HG03108 (cell line): ENCODE data around the gene MAN2A1.
"Not testable (repeated sequence)": the region's sequence is repeated elsewhere in the genome, so short reads cannot be mapped to it uniquely, and the experiment has no call there.

Experiments
- ATAC-seq: cut with Tn5 transposase; IDR thresholded peaks from one replicate; pipeline ENCODE4 v1.9.1; 2021; ENCODE audit warnings: moderate library complexity; ENCODE audit not compliant: unreplicated experiment

Gene MAN2A1

GRCh38 chr5:109857405-109858031 lies 167.8 kb downstream of the MAN2A1 start:
- no peak for ATAC-seq

GRCh38 chr5:109859537-109859936 lies 169.8 kb downstream of the MAN2A1 start:
- ATAC-seq: no peak

GRCh38 chr5:109862301-109862700 lies 172.6 kb downstream of the MAN2A1 start:
- no peak for ATAC-seq

DNA sequence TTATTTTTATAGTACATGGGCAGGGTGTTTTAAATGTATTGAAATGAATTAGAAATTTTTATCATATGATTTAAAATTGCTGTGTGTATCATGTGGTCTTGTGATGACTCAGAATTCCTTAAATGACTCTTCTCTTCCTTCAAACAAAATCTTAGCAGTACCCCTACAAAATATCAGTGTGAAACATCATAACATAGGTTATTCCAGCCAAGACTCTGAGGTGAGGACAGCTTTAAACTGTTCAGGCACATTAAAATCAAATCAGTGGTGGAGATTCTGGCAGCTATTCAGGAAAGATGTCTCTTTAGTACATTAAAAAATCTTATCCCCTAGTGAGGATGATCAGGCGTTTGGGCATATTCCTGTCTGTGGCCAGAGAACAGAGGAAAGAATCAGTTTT lies 174.0 kb downstream of the MAN2A1 start:
- ATAC-seq: no peak

GRCh38 chr5:109865637-109866036 lies 175.9 kb downstream of the MAN2A1 start:
- ATAC-seq: no peak

DNA sequence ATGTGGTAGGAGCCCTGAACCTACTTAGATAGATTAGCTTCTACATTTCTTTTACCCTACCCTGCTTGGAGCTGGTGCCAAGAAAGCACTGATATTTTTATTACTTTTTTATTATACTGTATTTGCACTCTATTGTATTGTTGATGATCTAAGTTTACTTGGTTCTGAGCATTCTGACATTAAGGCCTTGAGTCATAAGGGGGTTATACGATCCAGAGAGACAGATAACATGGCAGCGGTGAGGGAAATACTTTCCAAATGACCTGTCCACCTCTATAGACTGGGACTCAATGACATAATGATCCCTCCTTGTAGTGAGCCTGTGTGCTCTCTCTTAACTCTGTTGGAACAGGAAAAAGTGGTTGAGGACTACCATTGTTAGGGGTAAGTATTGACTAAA lies 176.3 kb downstream of the MAN2A1 start:
- no peak for ATAC-seq

DNA sequence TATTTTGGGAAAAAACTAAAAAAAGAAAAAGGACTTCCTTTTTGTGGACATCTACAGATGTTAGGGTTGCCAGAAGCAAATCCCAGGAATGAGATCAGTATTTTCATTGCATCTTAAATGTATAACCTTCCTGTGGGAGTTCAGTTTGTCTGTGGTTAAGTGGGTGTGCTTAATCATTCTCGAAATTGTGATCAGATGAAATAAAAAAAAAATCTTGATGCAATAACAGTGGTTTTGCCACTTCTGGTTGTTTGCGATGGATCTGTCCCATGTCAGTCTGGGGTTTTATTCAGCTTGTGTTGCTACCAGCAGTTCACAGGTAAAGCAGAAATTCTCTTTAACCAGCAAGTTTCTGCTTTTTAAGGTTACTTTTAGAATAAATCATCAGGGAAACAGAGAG lies 179.0 kb downstream of the MAN2A1 start:
- ATAC-seq: no peak

DNA sequence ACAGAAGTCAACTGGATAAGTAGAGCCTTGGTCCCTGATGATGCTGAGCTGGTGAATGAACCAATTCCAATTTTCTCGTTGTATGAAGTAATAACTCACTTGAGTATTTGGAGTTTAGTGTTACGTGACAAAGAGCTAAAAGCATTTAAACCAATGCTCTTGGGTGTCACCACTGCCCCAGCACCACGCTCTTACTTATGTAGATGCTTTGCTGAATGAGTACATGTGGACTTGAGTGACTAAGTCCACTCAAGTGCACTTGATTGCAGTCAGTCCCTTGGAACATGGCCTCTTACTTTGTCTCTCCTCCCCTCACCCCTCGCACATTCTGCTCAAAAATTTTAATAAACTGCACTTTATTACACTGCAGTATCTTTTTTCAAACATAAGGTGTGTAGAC lies 184.0 kb downstream of the MAN2A1 start:
- ATAC-seq: no peak

GRCh38 chr5:109874108-109874507 lies 184.4 kb downstream of the MAN2A1 start:
- ATAC-seq: no peak

GRCh38 chr5:109876030-109876725 lies 186.5 kb downstream of the MAN2A1 start:
- no peak for ATAC-seq

DNA sequence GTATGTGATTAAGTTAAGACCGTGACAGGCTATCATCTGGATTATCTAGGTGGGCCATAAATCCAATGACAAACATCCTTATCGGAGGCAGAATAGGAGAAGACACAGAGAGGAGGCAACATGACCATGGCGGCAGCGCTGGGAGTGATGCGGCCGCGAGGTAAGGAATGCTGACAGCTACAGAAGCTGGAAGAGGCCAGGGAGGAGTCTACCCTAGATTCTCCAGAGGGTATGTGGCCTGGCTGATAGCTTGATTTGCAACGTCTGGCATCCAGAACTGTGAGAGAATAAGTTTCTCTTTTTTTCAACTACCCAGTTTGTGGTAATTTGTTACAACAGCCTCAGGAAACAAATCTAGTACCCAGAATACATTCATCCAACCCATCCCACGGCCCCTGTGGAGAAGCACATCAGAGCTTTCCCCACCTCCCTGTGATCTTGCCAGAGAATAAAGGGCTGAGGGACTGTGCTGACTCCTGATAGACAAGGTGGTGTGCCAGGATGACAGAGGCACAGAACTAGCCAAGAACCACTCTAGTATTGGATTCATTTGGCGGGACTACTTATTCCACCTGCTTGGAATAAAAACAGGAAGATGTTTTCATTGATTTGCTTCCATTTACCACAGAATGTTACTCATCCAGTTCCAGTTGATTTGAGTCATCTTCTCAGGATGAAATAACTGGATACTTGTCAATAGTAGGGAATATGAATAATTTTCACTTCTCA lies 187.4 kb downstream of the MAN2A1 start:
- no peak for ATAC-seq

DNA sequence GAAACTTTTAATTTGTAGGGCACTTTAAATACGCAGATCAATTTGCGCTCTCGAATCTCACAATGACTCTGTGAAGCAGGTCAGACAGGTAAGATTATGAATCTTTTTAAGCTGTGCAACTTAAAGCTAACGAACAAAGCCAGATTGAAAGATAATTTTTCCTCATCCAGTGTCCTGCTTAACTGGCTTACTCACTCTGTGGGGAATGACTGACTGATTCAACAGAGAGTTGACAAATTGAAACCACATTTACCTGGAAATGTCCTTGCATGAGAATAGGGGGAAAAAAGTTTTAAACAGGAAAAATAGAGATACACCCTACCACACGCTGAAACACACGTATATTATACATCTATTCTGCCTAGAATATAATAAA lies 187.9 kb downstream of the MAN2A1 start:
- no peak for ATAC-seq

DNA sequence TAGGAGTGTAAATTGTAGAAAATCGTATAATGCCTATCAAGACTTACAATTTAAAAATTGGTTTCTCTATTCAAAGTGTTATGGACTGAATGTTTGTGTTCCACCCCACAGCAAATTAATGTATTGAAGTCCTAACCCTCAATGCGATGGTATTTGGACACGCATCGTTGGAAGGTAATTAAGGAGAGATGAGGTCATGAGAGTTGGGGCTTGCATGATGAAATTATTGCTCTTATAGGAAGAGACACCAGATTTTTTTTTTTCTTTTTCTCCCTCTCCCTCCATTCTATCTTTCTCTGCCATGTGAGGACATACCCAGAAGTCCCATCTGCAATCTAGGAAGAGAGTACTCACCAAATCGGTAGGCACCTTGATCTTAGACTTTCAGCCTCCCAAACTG lies 189.2 kb downstream of the MAN2A1 start:
- ATAC-seq: no peak

- no peak for ATAC-seq
Measured at GRCh38 chr5:109880907-109881685, 191.4 kb downstream of the MAN2A1 start.

DNA sequence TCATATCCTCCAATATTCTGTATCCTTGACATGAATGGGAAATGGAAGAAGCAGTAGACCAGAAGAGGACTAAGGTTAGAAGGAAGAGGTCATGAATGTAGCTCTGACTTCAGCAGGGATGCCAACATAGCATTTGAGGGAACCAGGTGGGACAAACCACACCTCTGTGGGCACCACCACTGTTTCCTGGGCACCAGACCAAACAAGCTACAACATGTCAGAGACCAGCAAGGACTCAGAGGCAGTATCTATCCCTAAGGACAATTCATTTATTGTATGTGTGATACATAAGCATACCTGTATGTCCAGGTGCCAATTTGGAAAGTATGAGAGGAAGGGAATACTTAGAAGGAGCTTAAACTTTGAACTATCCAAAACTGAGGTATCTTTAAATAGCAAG lies 192.8 kb downstream of the MAN2A1 start:
- ATAC-seq: no peak

- no peak for ATAC-seq
Measured at GRCh38 chr5:109884676-109885075, 194.9 kb downstream of the MAN2A1 start.

- no peak for ATAC-seq
Measured at GRCh38 chr5:109885205-109885604, 195.5 kb downstream of the MAN2A1 start.

- no peak for ATAC-seq
Measured at GRCh38 chr5:109888989-109889388, 199.3 kb downstream of the MAN2A1 start.

DNA sequence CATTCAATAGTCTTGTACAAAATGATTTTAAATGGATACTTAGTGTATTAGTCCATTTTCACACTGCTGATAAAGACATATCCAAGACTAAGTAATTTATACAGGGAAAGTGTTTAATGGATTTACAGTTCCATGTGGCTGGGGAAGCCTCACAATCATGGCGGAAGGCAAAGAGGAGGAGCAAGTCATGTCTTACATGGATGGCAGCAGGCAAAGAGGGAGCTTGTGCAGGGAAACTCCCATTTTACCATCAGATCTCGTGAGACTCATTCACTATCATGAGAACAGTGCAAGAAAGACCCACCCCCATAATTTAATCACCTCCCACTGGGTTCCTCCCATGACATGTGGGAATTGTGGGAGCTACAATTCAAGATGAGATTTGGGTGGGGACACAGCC lies 203.5 kb downstream of the MAN2A1 start:
- not testable (repeated sequence) for ATAC-seq

- no peak for ATAC-seq
Measured at GRCh38 chr5:109898269-109899162, 208.8 kb downstream of the MAN2A1 start.
